Transverse colon (tissue), 3 donors: ENCODE data around the gene GPHN.

ENCODE experiments used
- POLR2A ChIP-seq: fragments of 450-650 bp; IDR thresholded peaks from one replicate; pipeline ENCODE4 v1.6.1; 2016; ENCODE audit warnings: antibody characterized with exemption, mild to moderate bottlenecking, moderate library complexity
- POLR2AphosphoS5 ChIP-seq, 3 donors: sonication (generic); formaldehyde crosslinking; IDR thresholded peaks; one replicate each; pipeline ENCODE4 v1.6.1; 2016; ENCODE audit warnings: antibody characterized with exemption in 3 of 3

DNA sequence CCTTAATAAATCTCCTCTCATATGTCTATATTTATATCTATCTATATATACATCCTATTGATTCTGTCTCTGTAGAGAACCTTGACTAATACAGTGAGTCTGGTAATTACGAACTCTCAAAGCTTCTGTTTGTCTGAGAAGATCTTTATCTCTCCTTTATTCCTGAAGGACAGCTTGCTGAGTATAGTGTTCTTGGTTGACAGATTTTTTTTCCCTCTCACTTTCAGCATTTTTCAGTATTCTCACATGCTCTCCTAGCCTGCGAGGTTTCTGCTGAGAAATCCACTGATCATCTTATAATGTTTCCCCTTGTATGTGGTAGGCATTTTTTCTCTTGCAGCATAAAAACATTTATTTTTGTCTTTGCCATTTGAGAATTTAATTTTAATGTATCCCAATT is 67.1 kb downstream of the GPHN start:
- TF ChIP-seq POLR2A (no peak), POLR2AphosphoS5 (IDR thresholded peaks at IDR 0.05) (no peak)
